ENCODE results near the gene HOXA6.

DNA sequence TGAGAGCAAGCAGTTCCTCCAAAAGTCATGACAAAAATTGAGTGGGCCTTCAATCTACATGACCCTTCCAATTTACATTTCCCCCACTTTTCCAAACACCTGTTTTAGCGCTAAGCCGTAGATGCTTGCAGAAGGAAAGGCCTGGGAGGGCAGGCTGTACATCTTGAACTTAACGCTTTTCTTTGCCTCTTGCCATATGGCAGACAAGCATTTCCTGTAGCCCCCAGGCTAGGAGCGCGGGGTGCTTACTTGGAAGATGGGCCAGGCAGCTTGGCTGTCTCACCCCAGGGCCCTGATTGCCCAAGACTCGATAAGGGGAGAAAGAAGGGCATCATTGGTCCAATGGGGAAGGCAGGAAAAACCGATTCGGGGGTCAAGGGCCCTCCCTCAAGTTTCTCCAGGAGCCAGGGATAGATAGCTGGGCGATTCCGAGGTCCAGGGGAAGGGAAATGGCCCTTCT lies 24.8 kb upstream of the HOXA6 start:
- TF ChIP-seq, protein P1, sequence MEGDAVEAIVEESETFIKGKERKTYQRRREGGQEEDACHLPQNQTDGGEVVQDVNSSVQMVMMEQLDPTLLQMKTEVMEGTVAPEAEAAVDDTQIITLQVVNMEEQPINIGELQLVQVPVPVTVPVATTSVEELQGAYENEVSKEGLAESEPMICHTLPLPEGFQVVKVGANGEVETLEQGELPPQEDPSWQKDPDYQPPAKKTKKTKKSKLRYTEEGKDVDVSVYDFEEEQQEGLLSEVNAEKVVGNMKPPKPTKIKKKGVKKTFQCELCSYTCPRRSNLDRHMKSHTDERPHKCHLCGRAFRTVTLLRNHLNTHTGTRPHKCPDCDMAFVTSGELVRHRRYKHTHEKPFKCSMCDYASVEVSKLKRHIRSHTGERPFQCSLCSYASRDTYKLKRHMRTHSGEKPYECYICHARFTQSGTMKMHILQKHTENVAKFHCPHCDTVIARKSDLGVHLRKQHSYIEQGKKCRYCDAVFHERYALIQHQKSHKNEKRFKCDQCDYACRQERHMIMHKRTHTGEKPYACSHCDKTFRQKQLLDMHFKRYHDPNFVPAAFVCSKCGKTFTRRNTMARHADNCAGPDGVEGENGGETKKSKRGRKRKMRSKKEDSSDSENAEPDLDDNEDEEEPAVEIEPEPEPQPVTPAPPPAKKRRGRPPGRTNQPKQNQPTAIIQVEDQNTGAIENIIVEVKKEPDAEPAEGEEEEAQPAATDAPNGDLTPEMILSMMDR (IDR thresholded peaks at IDR 0.05), result no peak
- TF ChIP-seq POLR2A (IDR thresholded peaks at IDR 0.05), result no peak
